ENCODE data around the gene TNC.
A peak's percentile ranks its signal among the peaks of the same experiment; 100 is the strongest.

Gene TNC

GRCh38 chr9:115158661-115159481 is 40.9 kb upstream of the TNC start:
- no peak overlapping the region for H3K4me3 ChIP-seq (ENCODE audit: low read length)
- TF ChIP-seq CTCF (conservative IDR thresholded peaks at IDR 0.05; ENCODE audit: low read depth, low read length) = no peak
- no peak for DNase-seq (ENCODE audit: low read depth)

- peak; percentile 62 for DNase-seq (ENCODE audit: low read depth)
- H3K4me3 ChIP-seq (ENCODE audit: low read length) = no peak overlapping the region
- TF ChIP-seq CTCF (conservative IDR thresholded peaks at IDR 0.05; ENCODE audit: low read depth, low read length) = no peak
Observed at GRCh38 chr9:115157245-115157674, 39.3 kb upstream of the TNC start.

- TF ChIP-seq CTCF (conservative IDR thresholded peaks at IDR 0.05; ENCODE audit: low read depth, low read length) = no peak
- H3K4me3 ChIP-seq (ENCODE audit: low read length) = no peak overlapping the region
- no peak for DNase-seq (ENCODE audit: low read depth)
Observed at GRCh38 chr9:115155037-115155436, 37.1 kb upstream of the TNC start.

- no peak for DNase-seq (ENCODE audit: low read depth)
- no peak overlapping the region for H3K4me3 ChIP-seq (ENCODE audit: low read length)
- no peak for TF ChIP-seq CTCF (conservative IDR thresholded peaks at IDR 0.05; ENCODE audit: low read depth, low read length)
Observed at GRCh38 chr9:115154617-115155016, 36.7 kb upstream of the TNC start.

GRCh38 chr9:115152281-115152820 is 34.4 kb upstream of the TNC start:
- DNase-seq (ENCODE audit: low read depth) = no peak
- no peak for TF ChIP-seq CTCF (conservative IDR thresholded peaks at IDR 0.05; ENCODE audit: low read depth, low read length)
- no peak overlapping the region for H3K4me3 ChIP-seq (ENCODE audit: low read length)

- no peak for DNase-seq (ENCODE audit: low read depth)
- TF ChIP-seq CTCF (conservative IDR thresholded peaks at IDR 0.05; ENCODE audit: low read depth, low read length) = no peak
- H3K4me3 ChIP-seq (ENCODE audit: low read length) = no peak overlapping the region
Observed at GRCh38 chr9:115148721-115149120, 30.8 kb upstream of the TNC start.

- TF ChIP-seq CTCF (conservative IDR thresholded peaks at IDR 0.05; ENCODE audit: low read depth, low read length) = no peak
- no peak overlapping the region for H3K4me3 ChIP-seq (ENCODE audit: low read length)
- no peak for DNase-seq (ENCODE audit: low read depth)
Observed at GRCh38 chr9:115146581-115147021, 28.6 kb upstream of the TNC start.

All from retinal pigment epithelial cell (primary cell).